Measurements from ENCODE around the gene PROSER3.

- TF ChIP-seq, protein P1, sequence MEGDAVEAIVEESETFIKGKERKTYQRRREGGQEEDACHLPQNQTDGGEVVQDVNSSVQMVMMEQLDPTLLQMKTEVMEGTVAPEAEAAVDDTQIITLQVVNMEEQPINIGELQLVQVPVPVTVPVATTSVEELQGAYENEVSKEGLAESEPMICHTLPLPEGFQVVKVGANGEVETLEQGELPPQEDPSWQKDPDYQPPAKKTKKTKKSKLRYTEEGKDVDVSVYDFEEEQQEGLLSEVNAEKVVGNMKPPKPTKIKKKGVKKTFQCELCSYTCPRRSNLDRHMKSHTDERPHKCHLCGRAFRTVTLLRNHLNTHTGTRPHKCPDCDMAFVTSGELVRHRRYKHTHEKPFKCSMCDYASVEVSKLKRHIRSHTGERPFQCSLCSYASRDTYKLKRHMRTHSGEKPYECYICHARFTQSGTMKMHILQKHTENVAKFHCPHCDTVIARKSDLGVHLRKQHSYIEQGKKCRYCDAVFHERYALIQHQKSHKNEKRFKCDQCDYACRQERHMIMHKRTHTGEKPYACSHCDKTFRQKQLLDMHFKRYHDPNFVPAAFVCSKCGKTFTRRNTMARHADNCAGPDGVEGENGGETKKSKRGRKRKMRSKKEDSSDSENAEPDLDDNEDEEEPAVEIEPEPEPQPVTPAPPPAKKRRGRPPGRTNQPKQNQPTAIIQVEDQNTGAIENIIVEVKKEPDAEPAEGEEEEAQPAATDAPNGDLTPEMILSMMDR (IDR thresholded peaks at IDR 0.05) = no peak
- TF ChIP-seq POLR2AphosphoS5 (IDR thresholded peaks at IDR 0.05; ENCODE audit: insufficient read depth in 1 of 2, low read depth in 1 of 2) = no peak
Measured at GRCh38 chr19:35715981-35716800, 41.8 kb upstream of the PROSER3 start.
